HepG2 (cell line): ENCODE results near the gene PDZK1.
"Not testable (repeated sequence)": the region's sequence is repeated elsewhere in the genome, so short reads cannot be mapped to it uniquely, and the experiment has no call there.

Source experiments
- KAT7 ChIP-seq: IDR thresholded peaks from 2 replicates; pipeline ENCODE4 v1.6.1; 2018; ENCODE audit warnings: borderline replicate concordance, missing compliant biosample characterization
- MXD4 ChIP-seq: IDR thresholded peaks from 2 replicates; pipeline ENCODE4 v1.6.1; 2016; ENCODE audit warnings: mild to moderate bottlenecking, missing biosample characterization, missing genetic modification reagents
- REST ChIP-seq, 2 experiments: IDR thresholded peaks; 2 replicates each; pipeline ENCODE4 v1.6.1; 2011 to 2012; ENCODE audit warnings: low read length in 2 of 2, borderline replicate concordance in 1 of 2, low read depth in 1 of 2, mild to moderate bottlenecking in 1 of 2, moderate library complexity in 1 of 2
- SOX6 ChIP-seq, 2 experiments: fragments of 450-650 bp in 1 of 2; sonication (generic) in 1 of 2; formaldehyde crosslinking in 1 of 2; IDR thresholded peaks; 2 replicates each; pipeline versions ENCODE4 v1.4.0 to v1.6.1; 2017 to 2020; ENCODE audit warnings: antibody characterized with exemption in 1 of 2, mild to moderate bottlenecking in 1 of 2, missing genetic modification reagents in 1 of 2

GRCh38 chr1:145662502-145662901 lies 44.7 kb downstream of the PDZK1 start:
- TF ChIP-seq REST (IDR thresholded peaks at IDR 0.05; ENCODE audit: borderline replicate concordance in 1 of 2, low read depth in 1 of 2, low read length in 2 of 2); KAT7 (CRISPR knock-in tag); SOX6 (IDR thresholded peaks at IDR 0.05); SOX6 (CRISPR knock-in tag; IDR thresholded peaks at IDR 0.05); MXD4: not testable (repeated sequence)
